Measurements from ENCODE around the gene GREM1. TPM values are rescaled to one million over a fixed set of nuclear protein-coding genes. Genes with fewer than 3 reads are reported as not detected.

The GREM1 gene
- total RNA-seq, 3 donors from 2014 or later (not counting 1 experiment from before 2014, with no cell fraction given), result not detected

GRCh38 chr15:32787949-32788348, 70.1 kb downstream of the GREM1 start:
- no peaks in the 10 kb centered on the region for H3K27me3 ChIP-seq (ENCODE audit: control insufficient read depth, insufficient read depth, low read length)
- H3K4me1 Mint-ChIP-seq, result no peaks in the 10 kb centered on the region
- no peak overlapping the region for H3K27ac ChIP-seq (ENCODE audit: low read length)
- H3K9me3 Mint-ChIP-seq, result no peaks in the 10 kb centered on the region
- no peaks in the 10 kb centered on the region for H3K36me3 ChIP-seq (ENCODE audit: control insufficient read depth, insufficient read depth, low read length)
- peaks cover 0 to under 1% of the 10 kb centered on the region in 2 donors for H3K27me3 Mint-ChIP-seq (ENCODE audit: low read depth in 2 of 2)
- intact Hi-C loops (cut with micrococcal nuclease), result no loop called here
- H3K4me3 ChIP-seq (ENCODE audit: low read length), result no peak overlapping the region
- 99% methylated on average over 5 of the region's 5 CpGs for WGBS (ENCODE audit: insufficient coverage)
- DNase-seq, result no peak
- no peak overlapping the region for H3K27ac Mint-ChIP-seq
- H3K9me3 ChIP-seq (ENCODE audit: control insufficient read depth, insufficient read depth, low read length), result no peaks in the 10 kb centered on the region
- no peak for ATAC-seq
- H3K36me3 Mint-ChIP-seq, result no peaks in the 10 kb centered on the region
- no peaks in the 10 kb centered on the region for H3K4me1 ChIP-seq (ENCODE audit: control insufficient read depth, insufficient read depth, low read length)
- H3K4me3 Mint-ChIP-seq, result no peak overlapping the region
- no peak for TF ChIP-seq CTCF (IDR thresholded peaks at IDR 0.05)

GRCh38 chr15:32790352-32790999, 72.7 kb downstream of the GREM1 start:
- Mint-ChIP-seq H3K27me3 (ENCODE audit: low read depth in 2 of 2) (no peaks in the 10 kb centered on the region), H3K9me3 (no peaks in the 10 kb centered on the region), H3K4me3 (no peak overlapping the region), H3K4me1 (no peaks in the 10 kb centered on the region), H3K27ac (no peak overlapping the region), H3K36me3 (no peaks in the 10 kb centered on the region)
- no peaks in the 10 kb centered on the region for H3K27me3 ChIP-seq (ENCODE audit: control insufficient read depth, insufficient read depth, low read length)
- no peaks in the 10 kb centered on the region for H3K9me3 ChIP-seq (ENCODE audit: control insufficient read depth, insufficient read depth, low read length)
- no peak overlapping the region for H3K27ac ChIP-seq (ENCODE audit: low read length)
- intact Hi-C loops (cut with micrococcal nuclease), result no loop called here
- no peaks in the 10 kb centered on the region for H3K4me1 ChIP-seq (ENCODE audit: control insufficient read depth, insufficient read depth, low read length)
- TF ChIP-seq CTCF (IDR thresholded peaks at IDR 0.05), result no peak
- no peak for ATAC-seq
- WGBS (ENCODE audit: insufficient coverage), result 83% methylated on average over 2 of the region's 2 CpGs
- DNase-seq, result no peak
- H3K4me3 ChIP-seq (ENCODE audit: low read length), result no peak overlapping the region
- no peaks in the 10 kb centered on the region for H3K36me3 ChIP-seq (ENCODE audit: control insufficient read depth, insufficient read depth, low read length)

DNA sequence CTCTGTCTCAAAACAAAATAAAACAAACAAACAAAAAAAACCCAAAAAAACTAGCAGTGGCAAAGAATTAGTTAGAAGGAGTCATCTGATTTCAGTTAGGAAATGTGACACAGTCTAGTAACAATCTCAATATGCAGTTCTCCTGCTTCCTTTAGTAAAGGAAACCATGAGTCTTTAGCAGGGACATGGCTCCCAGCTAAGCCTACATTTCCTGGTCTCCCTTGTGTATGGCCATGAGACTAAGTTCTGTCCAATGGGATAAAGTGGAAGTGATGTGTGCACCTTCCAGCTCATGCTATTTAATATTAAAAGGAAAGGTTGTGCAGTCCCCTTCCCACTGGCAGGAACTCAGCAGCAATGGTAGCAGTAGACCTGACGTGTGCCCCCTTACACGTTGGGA, 74.6 kb downstream of the GREM1 start:
- ATAC-seq (no peak), DNase-seq (no peak)
- H3K27me3 ChIP-seq (ENCODE audit: control insufficient read depth, insufficient read depth, low read length), result no peaks in the 10 kb centered on the region
- Mint-ChIP-seq H3K9me3 (no peaks in the 10 kb centered on the region), H3K4me1 (no peaks in the 10 kb centered on the region), H3K4me3 (no peak overlapping the region), H3K27me3 (ENCODE audit: low read depth in 2 of 2) (no peaks in the 10 kb centered on the region), H3K36me3 (no peaks in the 10 kb centered on the region), H3K27ac (no peak overlapping the region)
- H3K4me3 ChIP-seq (ENCODE audit: low read length), result no peak overlapping the region
- TF ChIP-seq CTCF (IDR thresholded peaks at IDR 0.05), result no peak
- no peaks in the 10 kb centered on the region for H3K9me3 ChIP-seq (ENCODE audit: control insufficient read depth, insufficient read depth, low read length)
- intact Hi-C loops (cut with micrococcal nuclease), result no loop called here
- no peaks in the 10 kb centered on the region for H3K4me1 ChIP-seq (ENCODE audit: control insufficient read depth, insufficient read depth, low read length)
- WGBS (ENCODE audit: insufficient coverage), result 68% methylated on average over 2 of the region's 2 CpGs
- no peaks in the 10 kb centered on the region for H3K36me3 ChIP-seq (ENCODE audit: control insufficient read depth, insufficient read depth, low read length)
- H3K27ac ChIP-seq (ENCODE audit: low read length), result no peak overlapping the region

Other genes with a start within 250 kb of the GREM1 start
- gene GOLGA8N, start 124.5 kb upstream of the GREM1 start, total RNA-seq, result 100 to 1,000 TPM in 1 of 3 donors, 10 to 100 TPM in 2; 50.5 to 238 (median 72.9) TPM
- 1 to 10 TPM; 1.4 to 8.1 (median 5.6) TPM for gene ARHGAP11A, start 102.5 kb upstream of the GREM1 start, total RNA-seq
- gene SCG5, start 76.3 kb upstream of the GREM1 start, total RNA-seq, result not detected

Measured in natural killer cell (primary cell).